Panc1 (cell line): ENCODE measurements around the gene CNKSR3. TPM values are rescaled to one million over a fixed set of nuclear protein-coding genes. Genes with fewer than 3 reads are reported as not detected.

Source experiments
- ATAC-seq: fragments of 200-7000 bp; cut with Tn5 transposase; 2 replicates; pipeline ENCODE4 v1.9.1; 2020; ENCODE audit warnings: mild to moderate bottlenecking, moderate library complexity
- BruUV-seq: library from RNA; stranded (reverse); fragments of 400-500 nt; replicated peaks from 2 replicates; lab custom pipeline; 2021; lab: Mats Ljungman, UMichigan
- CTCF ChIA-PET: fragments of 300-600 bp; sonication (Branson Sonifier 250); formaldehyde crosslinking; loops from one replicate; lab custom pipeline; 2022; ENCODE audit warnings: antibody characterized with exemption; lab: Charles Lee
- POLR2A ChIA-PET: fragments of 300-600 bp; sonication (Branson Sonifier 250); formaldehyde crosslinking; loops from one replicate; lab custom pipeline; 2022; ENCODE audit warnings: antibody characterized with exemption; lab: Charles Lee
- DNase-seq: peaks from one replicate; pipeline ENCODE4 v3.0.0-alpha.2; 2010; ENCODE audit warnings: low read depth, low spot score
- H3K27ac ChIP-seq: 2 replicates; pipeline ENCODE4 v1.5.1; 2011; ENCODE audit warnings: mild to moderate bottlenecking, low read length, inconsistent platforms
- H3K27me3 ChIP-seq: fragments of 200-500 bp; sonication (Bioruptor generic); 2 replicates; pipeline ENCODE4 v1.6.0; 2014; ENCODE audit warnings: low read length, inconsistent platforms; ENCODE audit not compliant: control insufficient read depth, insufficient read depth
- H3K36me3 ChIP-seq: fragments of 200-500 bp; sonication (Bioruptor generic); 2 replicates; pipeline ENCODE4 v1.5.1; 2014; ENCODE audit warnings: inconsistent platforms, mild to moderate bottlenecking, low read length, moderate library complexity; ENCODE audit not compliant: control insufficient read depth, insufficient read depth
- H3K4me1 ChIP-seq: 2 replicates; pipeline ENCODE4 v1.5.1; 2011; ENCODE audit warnings: inconsistent platforms, mild to moderate bottlenecking, low read length, moderate library complexity; ENCODE audit not compliant: control insufficient read depth, insufficient read depth
- H3K4me3 ChIP-seq, 2 experiments: 2 replicates each; pipeline ENCODE4 v1.5.1; 2011 to 2012; ENCODE audit warnings: low read depth in 2 of 2, low read length in 2 of 2, mild to moderate bottlenecking in 2 of 2, inconsistent platforms in 1 of 2, moderate library complexity in 1 of 2
- H3K9me3 ChIP-seq: fragments of 200-500 bp; sonication (Bioruptor generic); 2 replicates; pipeline ENCODE4 v1.5.1; 2014; ENCODE audit warnings: low read depth, mild to moderate bottlenecking, inconsistent platforms, low read length, moderate library complexity; ENCODE audit not compliant: control insufficient read depth, insufficient read depth
- CTCF ChIP-seq: fragments of 450-650 bp; IDR thresholded peaks from 2 replicates; pipeline ENCODE4 v1.5.1; 2017; ENCODE audit warnings: mild to moderate bottlenecking
- POLR2AphosphoS5 ChIP-seq: IDR thresholded peaks from 2 replicates; pipeline ENCODE4 v1.6.1; 2012; ENCODE audit warnings: mild to moderate bottlenecking, low read depth, low read length, moderate library complexity
- SIN3A ChIP-seq: IDR thresholded peaks from 2 replicates; pipeline ENCODE4 v1.6.1; 2012; ENCODE audit warnings: low read depth, mild to moderate bottlenecking, low read length, moderate library complexity, borderline replicate concordance; ENCODE audit not compliant: insufficient read depth
- TCF7L2 ChIP-seq: IDR thresholded peaks from 2 replicates; pipeline ENCODE4 v1.6.1; 2011; ENCODE audit warnings: mild to moderate bottlenecking, low read depth, low read length, inconsistent platforms
- in situ Hi-C: cut with HindIII; loops from 2 replicates; pipeline ENCODE4 v1.10.0; 2016; ENCODE audit warnings: low sequenced_read_pairs, low pct_unique_long_range_greater_than_20kb
- intact Hi-C: fragments of 100-400 bp; cut with micrococcal nuclease; formaldehyde crosslinking; loops from one replicate; pipeline ENCODE4 v1.10.0; 2022; ENCODE audit not compliant: unreplicated experiment
- total RNA-seq: library from RNA; stranded (reverse); gene quantifications from one replicate; pipeline ENCODE4 v1.2.1, GENCODE V29; 2021; ENCODE audit not compliant: unreplicated experiment
- TF ChIP-seq, protein P1 (sequence below), 2 experiments: IDR thresholded peaks; 2 replicates each; pipeline ENCODE4 v1.6.1; 2011 to 2012; ENCODE audit warnings: low read depth in 2 of 2, control low read depth in 1 of 2, low read length in 1 of 2, mild to moderate bottlenecking in 1 of 2, moderate library complexity in 1 of 2; ENCODE audit not compliant: insufficient read depth in 1 of 2

Gene CNKSR3
- total RNA-seq, 1 experiment from 2014 or later, result 18.2 TPM

- POLR2A ChIA-PET, result no interaction called here
- Histone ChIP-seq H3K4me1 (no peaks in the 10 kb centered on the region; the same call in 1 of the 2 replicates), H3K9me3 (no peaks in the 10 kb centered on the region), H3K27me3 (no peaks in the 10 kb centered on the region), H3K27ac (no peak overlapping the region), H3K4me3 (no peak overlapping the region), H3K36me3 (no peaks in the 10 kb centered on the region)
- intact Hi-C loops (no loop called here), in situ Hi-C loops (no loop called here)
- CTCF ChIA-PET, result no interaction called here
- TF ChIP-seq, protein P1, sequence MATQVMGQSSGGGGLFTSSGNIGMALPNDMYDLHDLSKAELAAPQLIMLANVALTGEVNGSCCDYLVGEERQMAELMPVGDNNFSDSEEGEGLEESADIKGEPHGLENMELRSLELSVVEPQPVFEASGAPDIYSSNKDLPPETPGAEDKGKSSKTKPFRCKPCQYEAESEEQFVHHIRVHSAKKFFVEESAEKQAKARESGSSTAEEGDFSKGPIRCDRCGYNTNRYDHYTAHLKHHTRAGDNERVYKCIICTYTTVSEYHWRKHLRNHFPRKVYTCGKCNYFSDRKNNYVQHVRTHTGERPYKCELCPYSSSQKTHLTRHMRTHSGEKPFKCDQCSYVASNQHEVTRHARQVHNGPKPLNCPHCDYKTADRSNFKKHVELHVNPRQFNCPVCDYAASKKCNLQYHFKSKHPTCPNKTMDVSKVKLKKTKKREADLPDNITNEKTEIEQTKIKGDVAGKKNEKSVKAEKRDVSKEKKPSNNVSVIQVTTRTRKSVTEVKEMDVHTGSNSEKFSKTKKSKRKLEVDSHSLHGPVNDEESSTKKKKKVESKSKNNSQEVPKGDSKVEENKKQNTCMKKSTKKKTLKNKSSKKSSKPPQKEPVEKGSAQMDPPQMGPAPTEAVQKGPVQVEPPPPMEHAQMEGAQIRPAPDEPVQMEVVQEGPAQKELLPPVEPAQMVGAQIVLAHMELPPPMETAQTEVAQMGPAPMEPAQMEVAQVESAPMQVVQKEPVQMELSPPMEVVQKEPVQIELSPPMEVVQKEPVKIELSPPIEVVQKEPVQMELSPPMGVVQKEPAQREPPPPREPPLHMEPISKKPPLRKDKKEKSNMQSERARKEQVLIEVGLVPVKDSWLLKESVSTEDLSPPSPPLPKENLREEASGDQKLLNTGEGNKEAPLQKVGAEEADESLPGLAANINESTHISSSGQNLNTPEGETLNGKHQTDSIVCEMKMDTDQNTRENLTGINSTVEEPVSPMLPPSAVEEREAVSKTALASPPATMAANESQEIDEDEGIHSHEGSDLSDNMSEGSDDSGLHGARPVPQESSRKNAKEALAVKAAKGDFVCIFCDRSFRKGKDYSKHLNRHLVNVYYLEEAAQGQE (IDR thresholded peaks at IDR 0.05; ENCODE audit: insufficient read depth in 1 of 2, low read depth in 2 of 2, low read length in 1 of 2), result no peak
- TF ChIP-seq CTCF (no peak), POLR2AphosphoS5 (no peak), SIN3A (no peak), TCF7L2 (no peak)
- ATAC-seq (no peak), DNase-seq (no peak)
- no TSS peak for BruUV-seq
Observed at GRCh38 chr6:154397491-154398195, 112.8 kb downstream of the CNKSR3 start.

GRCh38 chr6:154395878-154396277, 114.6 kb downstream of the CNKSR3 start:
- Histone ChIP-seq H3K27me3 (no peaks in the 10 kb centered on the region), H3K4me1 (no peaks in the 10 kb centered on the region; the same call in 1 of the 2 replicates), H3K36me3 (no peaks in the 10 kb centered on the region), H3K4me3 (no peak overlapping the region), H3K27ac (no peak overlapping the region), H3K9me3 (no peaks in the 10 kb centered on the region)
- in situ Hi-C loops (no loop called here), intact Hi-C loops (no loop called here)
- TF ChIP-seq SIN3A, result no peak
- no peak for TF ChIP-seq POLR2AphosphoS5
- TF ChIP-seq TCF7L2, result no peak
- no peak for TF ChIP-seq CTCF
- TF ChIP-seq, protein P1 (IDR thresholded peaks at IDR 0.05; ENCODE audit: insufficient read depth in 1 of 2, low read depth in 2 of 2, low read length in 1 of 2), result no peak
- DNase-seq (no peak), ATAC-seq (no peak)
- no TSS peak for BruUV-seq
- ChIA-PET CTCF (no interaction called here), POLR2A (no interaction called here)
